NCI-H2029 (cell line): ENCODE results near the gene ZFP62.
A peak's percentile ranks its signal among the peaks of the same experiment; 100 is the strongest.

Experiments used
- DNase-seq: peaks from one replicate; lab custom pipeline; 2025; lab: John Stamatoyannopoulos, UW

ZFP62 gene

GRCh38 chr5:180810210-180810958 is 50.7 kb downstream of the ZFP62 start:
- DNase-seq: peak; percentile 88

- peak; percentile 91 for DNase-seq
Observed at GRCh38 chr5:180809403-180810209, 51.5 kb downstream of the ZFP62 start.

DNA sequence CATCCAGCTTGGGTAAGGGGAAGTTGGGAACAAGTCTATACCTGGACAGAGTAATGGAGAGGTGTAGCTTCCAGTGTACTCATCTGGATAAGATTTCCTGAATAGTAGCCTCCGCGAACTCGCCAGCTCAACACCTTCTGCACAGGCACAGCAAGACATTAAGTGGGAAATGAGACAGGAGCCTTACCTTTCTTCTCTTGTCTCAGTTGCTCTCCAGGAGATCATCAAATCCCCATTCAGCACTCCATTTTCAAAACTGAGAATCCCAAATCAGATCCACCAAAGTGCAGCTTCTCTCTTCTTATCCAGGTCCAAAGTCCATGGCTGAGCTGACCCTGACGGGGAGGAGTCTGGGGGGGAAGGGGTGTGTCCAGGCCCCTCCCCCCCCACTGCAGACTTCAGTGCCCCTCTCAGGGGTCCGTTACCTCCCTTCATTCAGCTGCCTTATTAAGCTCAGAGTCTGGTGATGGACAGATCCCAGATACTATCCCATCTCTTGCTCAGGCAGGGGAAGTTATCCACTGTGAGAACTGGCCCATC is 52.5 kb downstream of the ZFP62 start:
- no peak for DNase-seq

GRCh38 chr5:180807654-180808414 is 53.2 kb downstream of the ZFP62 start:
- DNase-seq: no peak

DNA sequence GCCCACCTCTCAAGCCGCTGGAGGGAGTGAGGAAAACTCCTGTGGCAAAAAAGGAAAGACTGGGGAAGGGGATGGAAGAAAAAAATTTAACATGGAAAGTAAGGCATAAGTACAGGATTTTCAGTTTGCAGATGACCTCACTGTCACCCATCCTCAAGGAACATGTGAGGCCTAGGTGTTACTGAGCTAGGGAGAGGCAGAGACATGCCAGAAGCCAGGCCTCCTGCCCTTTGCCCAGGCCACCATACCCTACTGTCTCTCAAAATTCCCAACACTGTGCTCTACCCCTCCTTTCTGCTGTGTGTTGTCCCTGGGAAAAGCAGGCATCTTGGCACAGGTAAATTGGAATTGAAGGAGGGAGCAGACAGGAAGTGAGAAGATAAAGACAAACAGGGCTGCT is 54.0 kb downstream of the ZFP62 start:
- DNase-seq: no peak

GRCh38 chr5:180806351-180807011 is 54.6 kb downstream of the ZFP62 start:
- DNase-seq: no peak

DNA sequence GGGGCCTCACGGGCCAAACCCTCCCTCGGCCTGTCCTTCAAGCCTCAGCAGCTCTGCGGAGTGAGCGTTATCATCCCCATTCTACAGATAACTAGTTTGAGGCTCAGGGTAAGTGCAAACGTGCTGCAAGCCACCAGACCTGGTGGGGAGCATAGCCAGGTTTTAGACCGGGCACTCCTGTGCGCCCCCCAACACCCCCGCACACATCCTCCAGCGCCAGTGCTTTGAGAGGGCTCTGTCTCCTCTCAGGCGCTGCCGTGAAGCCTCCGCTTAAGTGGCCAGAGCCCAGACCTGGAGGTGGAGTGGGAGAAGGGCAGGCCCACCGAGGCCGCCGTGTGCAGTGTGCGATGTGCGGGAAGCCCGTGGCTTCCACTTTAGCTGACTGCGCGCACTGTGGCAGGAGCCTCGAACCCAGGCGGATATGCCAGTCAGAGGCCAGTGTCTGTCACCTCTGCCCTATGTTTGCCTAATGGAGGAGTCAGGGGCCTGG is 56.9 kb downstream of the ZFP62 start:
- no peak for DNase-seq

DNA sequence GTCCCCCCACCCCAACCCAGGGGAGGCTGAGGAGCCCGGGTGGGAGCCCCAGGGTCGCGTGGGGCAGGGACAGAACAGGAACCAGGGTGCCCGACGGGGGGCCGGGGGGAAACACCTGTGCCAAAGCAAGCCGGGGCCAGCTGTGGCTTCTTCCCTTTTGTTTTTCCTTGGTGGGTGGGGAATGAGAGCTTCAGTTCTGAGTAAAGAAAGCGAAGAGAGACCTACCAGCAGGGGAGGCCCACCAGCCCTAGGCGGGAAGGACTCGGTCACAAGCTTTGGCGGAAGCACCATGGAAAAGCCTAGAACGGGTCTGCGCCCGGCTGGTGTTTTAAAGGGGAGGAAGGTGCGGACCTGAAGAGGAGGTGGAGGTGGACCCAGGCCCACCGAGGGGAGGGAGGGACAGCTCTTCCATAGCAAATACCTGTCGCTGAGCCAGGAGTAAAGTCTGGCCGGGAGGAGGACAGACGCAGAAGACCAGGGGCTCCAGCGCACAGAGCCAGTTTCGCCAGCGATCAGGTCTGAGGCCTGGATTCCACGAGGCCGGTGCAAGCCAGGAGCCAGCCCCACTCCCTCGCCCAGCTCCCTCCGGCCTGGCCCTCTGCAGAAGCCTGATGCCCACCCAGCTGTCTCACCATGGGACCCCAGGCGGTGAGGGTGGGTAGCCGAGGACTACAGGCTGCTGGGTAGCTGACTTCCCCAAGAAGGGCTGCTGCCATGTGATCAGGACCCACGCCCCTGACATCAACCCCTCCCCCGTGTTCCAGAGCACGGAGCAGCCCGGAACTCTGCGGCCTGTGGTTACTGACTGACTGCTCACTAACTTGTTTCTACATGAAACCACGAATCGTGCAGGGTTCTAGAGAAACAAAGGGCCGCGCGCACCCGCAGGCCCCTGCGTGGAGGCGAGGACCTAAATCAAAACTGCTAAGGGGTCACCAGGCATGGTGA is 57.6 kb downstream of the ZFP62 start:
- no peak for DNase-seq

DNA sequence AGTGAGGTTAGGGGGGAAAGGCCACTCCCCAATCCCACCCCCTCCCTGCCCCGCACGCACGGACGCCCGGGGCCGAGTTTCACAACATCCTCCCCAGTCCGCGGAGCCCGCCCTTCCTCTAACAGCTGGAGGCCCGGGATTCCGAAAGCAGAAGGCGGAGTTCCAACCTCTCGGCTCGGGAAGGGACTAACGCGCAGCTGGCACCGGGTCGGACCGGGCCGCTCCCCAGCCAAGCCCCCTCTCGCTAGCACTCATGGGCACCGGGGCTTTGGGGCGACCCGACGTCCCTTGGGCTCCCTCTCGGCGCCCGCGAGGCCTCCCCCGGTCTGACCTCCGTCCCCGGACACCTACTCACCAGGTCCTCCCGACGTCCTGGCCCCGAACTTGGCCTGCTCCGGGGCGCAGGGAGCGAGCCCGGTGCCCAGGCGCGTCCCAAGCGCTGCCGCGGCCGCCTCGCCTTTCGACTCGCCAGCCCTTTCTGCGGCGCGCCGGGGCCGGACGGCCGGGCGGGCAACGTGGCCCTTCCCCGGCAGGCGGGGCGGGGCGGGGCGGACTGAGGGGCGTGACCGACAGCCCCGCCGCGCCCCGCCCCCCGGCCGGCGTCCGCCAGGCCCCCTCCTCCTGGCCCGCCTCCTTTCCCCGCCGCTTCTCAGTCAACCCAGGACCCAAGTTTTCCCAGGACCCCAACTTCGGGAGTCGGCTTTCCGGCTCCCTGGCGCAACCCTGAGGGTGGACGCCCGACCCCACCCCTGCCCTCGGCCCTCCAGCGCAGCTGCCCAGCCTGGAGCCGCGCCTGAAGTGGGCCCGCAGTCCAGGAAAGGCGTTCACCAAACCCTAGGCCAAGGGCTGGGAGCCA is 58.5 kb downstream of the ZFP62 start, which contains the start of gene MGAT1:
Gene MGAT1, minus strand, starts transcription at position 482 of the 856 bp plus-strand sequence. CDS start 9,835 bp downstream, outside the sequence.
- DNase-seq: peak; percentile 38

- DNase-seq: no peak
Observed at GRCh38 chr5:180801596-180802324, 59.3 kb downstream of the ZFP62 start.

- DNase-seq: no peak
Observed at GRCh38 chr5:180799902-180800801, 60.9 kb downstream of the ZFP62 start.

DNA sequence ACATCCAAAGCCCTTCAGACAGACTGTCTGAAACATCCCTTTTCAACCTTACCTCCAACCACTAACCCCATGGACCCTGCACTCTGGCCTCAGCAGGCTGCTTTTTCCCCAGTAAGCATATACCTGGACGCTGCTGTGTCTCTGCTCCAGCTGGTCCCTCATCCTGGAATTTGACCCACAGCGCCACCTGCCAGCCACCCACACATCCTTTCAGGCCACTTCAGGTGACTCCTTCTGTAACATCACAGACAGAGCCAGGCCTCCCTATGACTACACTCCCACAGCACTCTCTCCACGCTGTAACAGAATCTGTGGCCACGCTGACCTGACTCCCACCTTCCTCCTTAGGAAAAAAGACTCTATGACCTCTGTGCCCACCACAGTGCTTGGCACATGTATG is 61.9 kb downstream of the ZFP62 start:
- DNase-seq: no peak

- no peak for DNase-seq
Observed at GRCh38 chr5:180798193-180798592, 62.9 kb downstream of the ZFP62 start.
